ENCODE results near the gene CSHL1. TPM values are rescaled to one million over a fixed set of nuclear protein-coding genes. Genes with fewer than 3 reads are reported as not detected.

CSHL1 gene
- total RNA-seq, 4 donors from 2014 or later, result not detected

DNA sequence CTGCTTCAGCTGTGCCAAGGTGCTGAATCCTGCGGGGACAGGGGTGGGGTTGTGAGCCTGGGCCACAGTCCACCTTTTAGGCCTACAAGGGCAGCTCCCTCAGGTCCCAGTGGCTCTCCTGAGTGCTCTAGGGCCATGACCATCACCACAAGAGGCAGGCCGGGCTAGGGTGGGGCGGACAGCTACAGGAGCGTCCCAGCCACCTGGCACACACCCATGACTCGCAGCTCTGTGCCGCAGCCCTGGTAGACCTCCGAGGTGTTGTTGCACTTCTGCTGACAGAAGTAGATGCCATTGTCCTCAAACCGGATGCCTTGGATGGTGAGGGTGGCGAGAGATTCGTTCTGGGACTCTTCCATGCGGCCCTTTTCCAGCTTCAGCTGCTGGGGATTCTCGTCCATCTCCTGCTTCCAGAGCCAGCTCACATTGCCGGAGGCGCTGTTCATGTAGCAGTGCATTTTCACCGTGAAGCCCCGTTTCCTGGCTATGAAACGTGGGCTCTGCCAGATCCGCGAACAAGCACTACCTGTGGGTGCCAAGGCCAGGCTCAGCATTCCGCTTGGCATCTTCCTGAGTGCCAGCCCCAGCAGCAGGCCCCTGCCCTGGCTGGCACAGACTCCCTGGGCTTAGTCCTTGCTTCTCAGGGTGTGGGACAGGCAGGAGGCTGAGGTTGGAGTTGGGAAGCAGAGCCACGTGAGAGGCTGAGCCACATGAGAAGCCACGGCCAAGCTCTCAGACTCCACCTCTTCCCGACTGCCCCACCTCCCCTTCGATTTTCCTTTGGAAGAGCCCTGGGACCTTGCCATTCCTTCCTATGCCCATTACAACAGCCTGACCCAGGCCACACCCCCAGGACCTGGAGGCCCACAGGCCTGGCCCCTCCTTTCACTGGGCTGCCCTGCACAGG, 19.1 kb upstream of the CSHL1 start:
- Histone ChIP-seq H3K27me3 (no peaks in the 10 kb centered on the region), H3K36me3 (no peaks in the 10 kb centered on the region), H3K9me3 (no peaks in the 10 kb centered on the region), H3K4me1 (peaks cover 20% of the 10 kb centered on the region), H3K27ac (peak overlapping the region; percentile 19), H3K4me3 (peak overlapping the region; percentile 8)
- whole genome bisulfite sequencing, result 47% methylated on average over 3 of the region's 24 CpGs
- peak in 1 of 2 donors; percentile 78 for DNase-seq (ENCODE audit: low spot score in 2 of 2)
- no peak for TF ChIP-seq EP300 (IDR thresholded peaks at IDR 0.05)
- TF ChIP-seq POLR2A (IDR thresholded peaks at IDR 0.05), result no peak
- TF ChIP-seq, protein P1, sequence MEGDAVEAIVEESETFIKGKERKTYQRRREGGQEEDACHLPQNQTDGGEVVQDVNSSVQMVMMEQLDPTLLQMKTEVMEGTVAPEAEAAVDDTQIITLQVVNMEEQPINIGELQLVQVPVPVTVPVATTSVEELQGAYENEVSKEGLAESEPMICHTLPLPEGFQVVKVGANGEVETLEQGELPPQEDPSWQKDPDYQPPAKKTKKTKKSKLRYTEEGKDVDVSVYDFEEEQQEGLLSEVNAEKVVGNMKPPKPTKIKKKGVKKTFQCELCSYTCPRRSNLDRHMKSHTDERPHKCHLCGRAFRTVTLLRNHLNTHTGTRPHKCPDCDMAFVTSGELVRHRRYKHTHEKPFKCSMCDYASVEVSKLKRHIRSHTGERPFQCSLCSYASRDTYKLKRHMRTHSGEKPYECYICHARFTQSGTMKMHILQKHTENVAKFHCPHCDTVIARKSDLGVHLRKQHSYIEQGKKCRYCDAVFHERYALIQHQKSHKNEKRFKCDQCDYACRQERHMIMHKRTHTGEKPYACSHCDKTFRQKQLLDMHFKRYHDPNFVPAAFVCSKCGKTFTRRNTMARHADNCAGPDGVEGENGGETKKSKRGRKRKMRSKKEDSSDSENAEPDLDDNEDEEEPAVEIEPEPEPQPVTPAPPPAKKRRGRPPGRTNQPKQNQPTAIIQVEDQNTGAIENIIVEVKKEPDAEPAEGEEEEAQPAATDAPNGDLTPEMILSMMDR (IDR thresholded peaks at IDR 0.05), result no peak
- TF ChIP-seq POLR2AphosphoS5 (IDR thresholded peaks at IDR 0.05), result no peak

DNA sequence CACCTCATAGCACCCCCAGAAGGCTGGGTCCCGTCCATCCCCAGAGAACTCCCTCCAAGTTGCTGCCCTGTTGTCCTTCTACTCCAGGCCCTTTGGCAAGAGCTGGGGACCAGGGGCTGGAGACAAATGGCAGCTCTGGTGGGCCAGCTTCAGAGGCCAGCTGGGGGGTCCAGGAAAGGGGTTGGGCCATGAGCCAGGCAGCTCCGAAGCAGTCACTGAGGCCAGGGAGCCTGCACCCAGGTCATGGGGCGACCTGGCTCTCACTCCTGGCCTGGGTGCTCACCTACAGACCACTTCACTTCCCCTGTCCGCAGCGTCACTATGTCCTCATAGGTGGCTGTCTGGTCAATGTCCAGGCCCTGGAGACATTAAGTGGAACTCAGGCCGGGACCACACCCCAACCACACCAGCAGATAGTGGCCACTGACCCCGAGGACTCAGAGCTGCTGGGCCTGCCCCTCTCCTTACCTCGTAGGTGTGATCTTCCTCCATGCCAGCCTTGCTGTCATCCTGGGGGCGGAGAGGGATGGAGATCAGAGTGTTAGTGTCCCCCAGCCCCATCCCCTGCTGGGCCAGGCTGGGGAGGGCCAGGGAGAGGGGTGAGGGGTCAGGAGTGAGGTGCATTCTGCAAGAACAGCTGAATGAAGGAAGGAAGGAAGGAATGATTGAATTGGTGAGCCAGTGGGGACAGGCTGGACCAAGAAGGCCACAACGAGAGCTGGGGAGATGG, 18.1 kb upstream of the CSHL1 start:
- TF ChIP-seq EP300 (IDR thresholded peaks at IDR 0.05) (no peak), POLR2A (IDR thresholded peaks at IDR 0.05) (no peak), POLR2AphosphoS5 (IDR thresholded peaks at IDR 0.05) (no peak)
- TF ChIP-seq, protein P1 (IDR thresholded peaks at IDR 0.05), result no peak
- no peaks in the 10 kb centered on the region for H3K27me3 ChIP-seq
- no peaks in the 10 kb centered on the region for H3K9me3 ChIP-seq
- WGBS, result 98% methylated on average over 9 of the region's 10 CpGs
- H3K27ac ChIP-seq, result no peak overlapping the region
- peaks cover 20% of the 10 kb centered on the region for H3K4me1 ChIP-seq
- no peak for DNase-seq (ENCODE audit: low spot score in 2 of 2)
- no peak overlapping the region for H3K4me3 ChIP-seq
- no peaks in the 10 kb centered on the region for H3K36me3 ChIP-seq

DNA sequence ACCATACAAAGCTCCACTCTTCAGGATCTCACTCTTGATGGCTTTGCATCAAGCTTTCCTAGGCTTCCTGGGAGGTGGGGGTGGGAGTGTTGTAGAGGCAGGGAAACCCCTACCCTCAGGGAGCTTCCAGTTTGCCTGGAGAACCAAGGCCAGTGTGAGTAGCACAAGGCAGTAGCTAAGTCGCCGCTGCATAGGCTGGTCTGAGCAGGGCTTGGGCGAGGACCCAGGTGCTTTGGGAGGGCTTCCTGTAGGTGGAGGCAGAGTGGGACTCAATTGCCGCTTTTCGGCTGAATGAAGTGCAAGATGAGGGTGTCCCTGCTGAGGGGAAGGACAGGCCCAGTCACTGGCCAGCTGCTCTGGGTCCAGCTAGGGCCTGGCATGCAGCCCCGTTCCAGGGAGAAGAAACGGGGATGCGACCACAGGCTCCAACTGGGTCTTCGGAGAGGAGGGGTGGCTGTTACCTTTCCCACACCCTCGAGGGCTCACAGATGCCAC, 17.2 kb upstream of the CSHL1 start:
- no peak for TF ChIP-seq EP300 (IDR thresholded peaks at IDR 0.05)
- TF ChIP-seq, protein P1 (IDR thresholded peaks at IDR 0.05), result no peak
- no peak for TF ChIP-seq POLR2AphosphoS5 (IDR thresholded peaks at IDR 0.05)
- no peak for TF ChIP-seq POLR2A (IDR thresholded peaks at IDR 0.05)
- Histone ChIP-seq H3K9me3 (no peaks in the 10 kb centered on the region), H3K36me3 (no peaks in the 10 kb centered on the region), H3K4me1 (peaks cover 20% of the 10 kb centered on the region), H3K4me3 (no peak overlapping the region), H3K27me3 (no peaks in the 10 kb centered on the region), H3K27ac (no peak overlapping the region)
- DNase-seq (ENCODE audit: low spot score in 2 of 2), result no peak
- WGBS, result 100% methylated on average over 6 of the region's 10 CpGs

DNA sequence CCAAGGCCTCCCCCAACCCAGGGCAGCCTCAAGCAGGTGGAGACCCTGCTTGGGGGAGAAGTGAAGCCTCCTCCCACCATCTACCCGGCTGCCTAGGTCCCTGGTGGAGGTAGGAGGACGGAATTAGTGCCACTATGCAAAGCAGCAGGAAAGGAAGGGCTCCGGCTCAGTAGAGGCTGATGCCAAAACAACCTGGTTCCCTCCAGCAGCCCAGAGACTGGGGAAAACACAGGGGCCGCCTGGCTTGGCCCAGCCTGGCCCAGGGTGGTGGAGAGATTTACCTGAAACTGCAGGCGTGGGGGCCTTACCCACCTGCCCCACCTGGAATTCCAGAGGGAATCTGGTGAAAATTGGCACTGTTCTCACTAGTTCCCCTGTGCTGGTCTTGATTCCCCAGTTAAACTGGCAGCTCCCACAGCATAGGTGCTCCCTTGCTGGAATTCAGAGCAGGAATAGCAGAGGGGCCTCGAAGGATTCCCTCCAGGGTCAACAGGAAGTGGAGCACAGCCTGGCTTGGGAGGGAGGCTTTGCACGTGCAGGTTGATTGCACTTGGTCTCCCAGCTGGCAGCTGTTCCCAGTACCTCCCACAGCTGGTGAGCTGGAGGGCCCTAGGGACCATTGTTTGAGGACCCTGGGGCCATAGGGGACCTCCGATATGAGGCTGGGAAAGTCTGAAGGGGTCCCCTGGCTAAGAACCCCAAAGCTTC, 16.6 kb upstream of the CSHL1 start:
- Histone ChIP-seq H3K9me3 (no peaks in the 10 kb centered on the region), H3K4me3 (no peak overlapping the region), H3K27me3 (no peaks in the 10 kb centered on the region), H3K4me1 (peaks cover 20% of the 10 kb centered on the region), H3K36me3 (no peaks in the 10 kb centered on the region), H3K27ac (no peak overlapping the region)
- no peak for TF ChIP-seq POLR2A (IDR thresholded peaks at IDR 0.05)
- TF ChIP-seq, protein P1 (IDR thresholded peaks at IDR 0.05), result no peak
- no peak for TF ChIP-seq POLR2AphosphoS5 (IDR thresholded peaks at IDR 0.05)
- no peak for TF ChIP-seq EP300 (IDR thresholded peaks at IDR 0.05)
- 66% methylated on average over 8 of the region's 8 CpGs for WGBS
- DNase-seq (ENCODE audit: low spot score in 2 of 2), result no peak

Data from suprapubic skin (tissue), 4 donors.